ENCODE measurements around the gene LRRK1.

GRCh38 chr15:101100118-101100517 is 181.0 kb downstream of the LRRK1 start:
- no peak for TF ChIP-seq CTCF (optimal IDR thresholded peaks at IDR 0.05 in 1 of 3, IDR thresholded peaks at IDR 0.05 in 1 of 3, conservative IDR thresholded peaks at IDR 0.05 in 1 of 3; ENCODE audit: extremely low read depth in 1 of 3, insufficient read depth in 2 of 3, low read length in 3 of 3)
- TF ChIP-seq EZH2 (IDR thresholded peaks at IDR 0.05; ENCODE audit: low read length) = no peak
